MM.1S (cell line): ENCODE results near the gene GLOD5.

Experiments
- EZH2 ChIP-seq: fragments of 300-600 bp; sonication (generic); optimal IDR thresholded peaks from 2 replicates; pipeline ENCODE3; 2017; ENCODE audit warnings: low read depth, mild to moderate bottlenecking, antibody characterized with exemption, low read length, mixed read lengths
- EZH2phosphoT487 ChIP-seq: fragments of 300-600 bp; sonication (generic); IDR thresholded peaks from 2 replicates; pipeline ENCODE4 v1.6.1; 2018; ENCODE audit warnings: antibody characterized with exemption, low read length
- TF ChIP-seq, protein P1 (sequence below): fragments of 300-600 bp; sonication (generic); IDR thresholded peaks from 2 replicates; pipeline ENCODE4 v1.5.1; 2016; ENCODE audit warnings: antibody characterized with exemption, low read length, mixed read lengths

GRCh38 chrX:48801280-48802088 is 39.9 kb downstream of the GLOD5 start, which contains the start of gene HDAC6:
- TF ChIP-seq, protein P1, sequence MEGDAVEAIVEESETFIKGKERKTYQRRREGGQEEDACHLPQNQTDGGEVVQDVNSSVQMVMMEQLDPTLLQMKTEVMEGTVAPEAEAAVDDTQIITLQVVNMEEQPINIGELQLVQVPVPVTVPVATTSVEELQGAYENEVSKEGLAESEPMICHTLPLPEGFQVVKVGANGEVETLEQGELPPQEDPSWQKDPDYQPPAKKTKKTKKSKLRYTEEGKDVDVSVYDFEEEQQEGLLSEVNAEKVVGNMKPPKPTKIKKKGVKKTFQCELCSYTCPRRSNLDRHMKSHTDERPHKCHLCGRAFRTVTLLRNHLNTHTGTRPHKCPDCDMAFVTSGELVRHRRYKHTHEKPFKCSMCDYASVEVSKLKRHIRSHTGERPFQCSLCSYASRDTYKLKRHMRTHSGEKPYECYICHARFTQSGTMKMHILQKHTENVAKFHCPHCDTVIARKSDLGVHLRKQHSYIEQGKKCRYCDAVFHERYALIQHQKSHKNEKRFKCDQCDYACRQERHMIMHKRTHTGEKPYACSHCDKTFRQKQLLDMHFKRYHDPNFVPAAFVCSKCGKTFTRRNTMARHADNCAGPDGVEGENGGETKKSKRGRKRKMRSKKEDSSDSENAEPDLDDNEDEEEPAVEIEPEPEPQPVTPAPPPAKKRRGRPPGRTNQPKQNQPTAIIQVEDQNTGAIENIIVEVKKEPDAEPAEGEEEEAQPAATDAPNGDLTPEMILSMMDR, result no peak
- TF ChIP-seq EZH2phosphoT487 (no peak), EZH2 (no peak)
